IMR-90 (cell line): Measurements from ENCODE around the gene SORCS1. TPM values are rescaled to one million over a fixed set of nuclear protein-coding genes. Genes with fewer than 3 reads are reported as not detected.

Source experiments
- ATAC-seq: fragments of 200-7000 bp; cut with Tn5 transposase; 2 replicates; pipeline ENCODE4 v1.9.1; 2020; ENCODE audit warnings: low read depth, mild to moderate bottlenecking, moderate library complexity
- BruUV-seq: library from RNA; stranded (reverse); fragments of 400-500 nt; replicated peaks from 2 replicates; lab custom pipeline; 2021; lab: Mats Ljungman, UMichigan
- CTCF ChIA-PET: fragments of 300-600 bp; formaldehyde crosslinking; extraction: SDS; loops from one replicate; lab custom pipeline; 2021; ENCODE audit warnings: antibody characterized with exemption; lab: Yijun Ruan, JAX
- POLR2A ChIA-PET: fragments of 300-600 bp; sonication (Branson Sonifier 250); formaldehyde crosslinking; loops from one replicate; lab custom pipeline; 2022; ENCODE audit warnings: antibody characterized with exemption; ENCODE audit not compliant: unreplicated experiment; lab: Charles Lee
- DNase-seq: peaks from one replicate; pipeline ENCODE4 v3.0.0; 2013
- H2AFZ ChIP-seq: replicated peaks from 2 replicates; pipeline ENCODE3; 2013; ENCODE audit warnings: low read length, mild to moderate bottlenecking; ENCODE audit not compliant: poor library complexity
- H2AK5ac ChIP-seq: 2 replicates; pipeline ENCODE4 v1.6.1; 2013; ENCODE audit warnings: low read depth, low read length, inconsistent platforms
- H2AK9ac ChIP-seq: replicated peaks from 2 replicates; pipeline ENCODE3; 2013; ENCODE audit warnings: mild to moderate bottlenecking, low read depth, low read length, moderate library complexity; ENCODE audit not compliant: poor library complexity
- H2BK120ac ChIP-seq: 2 replicates; pipeline ENCODE4 v1.6.1; 2013; ENCODE audit warnings: low read depth, low read length, inconsistent platforms
- H2BK15ac ChIP-seq: 3 replicates; pipeline ENCODE4 v1.6.1; 2013; ENCODE audit warnings: low read depth, low read length, inconsistent platforms
- H2BK20ac ChIP-seq: 2 replicates; pipeline ENCODE4 v1.6.1; 2013; ENCODE audit warnings: low read depth, mild to moderate bottlenecking, inconsistent platforms, low read length, moderate library complexity
- H2BK5ac ChIP-seq: 2 replicates; pipeline ENCODE4 v1.6.1; 2013; ENCODE audit warnings: mild to moderate bottlenecking, low read depth, low read length, inconsistent platforms; ENCODE audit not compliant: poor library complexity, severe bottlenecking
- H3K14ac ChIP-seq: replicated peaks from 2 replicates; pipeline ENCODE4 v1.6.1; 2013; ENCODE audit warnings: low read depth, low read length, inconsistent platforms
- H3K18ac ChIP-seq: 2 replicates; pipeline ENCODE4 v1.6.1; 2013; ENCODE audit warnings: low read depth, low read length, control low read depth
- H3K23ac ChIP-seq: 2 replicates; pipeline ENCODE4 v1.6.1; 2013; ENCODE audit warnings: low read depth, low read length, inconsistent platforms
- H3K27ac ChIP-seq: 2 replicates; pipeline ENCODE4 v1.5.1; 2013; ENCODE audit warnings: mild to moderate bottlenecking, control low read depth, low read length; ENCODE audit not compliant: insufficient read depth
- H3K27me3 ChIP-seq: 2 replicates; pipeline ENCODE4 v1.6.1; 2013; ENCODE audit warnings: low read length; ENCODE audit not compliant: control insufficient read depth, insufficient read depth
- H3K36me3 ChIP-seq: 2 replicates; pipeline ENCODE4 v1.6.1; 2013; ENCODE audit warnings: low read length, mixed read lengths; ENCODE audit not compliant: control insufficient read depth, insufficient read depth
- H3K4ac ChIP-seq: 2 replicates; pipeline ENCODE4 v1.6.1; 2013; ENCODE audit warnings: low read depth, low read length, inconsistent platforms
- H3K4me1 ChIP-seq: 2 replicates; pipeline ENCODE4 v1.6.1; 2013; ENCODE audit warnings: low read length, mixed read lengths; ENCODE audit not compliant: control insufficient read depth, insufficient read depth
- H3K4me2 ChIP-seq: 2 replicates; pipeline ENCODE4 v1.6.1; 2013; ENCODE audit warnings: low read depth, mild to moderate bottlenecking, control low read depth, low read length, moderate library complexity
- H3K4me3 ChIP-seq: 2 replicates; pipeline ENCODE4 v1.5.1; 2013; ENCODE audit warnings: low read depth, mild to moderate bottlenecking, control low read depth, low read length, moderate library complexity; ENCODE audit not compliant: insufficient read depth
- H3K56ac ChIP-seq: 2 replicates; pipeline ENCODE4 v1.6.1; 2013; ENCODE audit warnings: low read length, inconsistent platforms; ENCODE audit not compliant: insufficient read depth; ENCODE audit errors: extremely low read depth
- H3K79me1 ChIP-seq, 2 experiments: 2 replicates each; pipeline ENCODE4 v1.6.1; 2013; ENCODE audit warnings: low read length in 2 of 2, inconsistent platforms in 1 of 2, low read depth in 1 of 2
- H3K9ac ChIP-seq: 2 replicates; pipeline ENCODE4 v1.6.1; 2013; ENCODE audit warnings: low read depth, low read length, control low read depth
- H3K9me1 ChIP-seq: 2 replicates; pipeline ENCODE4 v1.6.1; 2013; ENCODE audit warnings: low read length, inconsistent platforms; ENCODE audit not compliant: insufficient read depth
- H3K9me3 ChIP-seq: 2 replicates; pipeline ENCODE4 v1.6.1; 2013; ENCODE audit warnings: low read length; ENCODE audit not compliant: control insufficient read depth, insufficient read depth
- H4K20me1 ChIP-seq: 2 replicates; pipeline ENCODE4 v1.6.1; 2013; ENCODE audit warnings: low read length, inconsistent platforms; ENCODE audit not compliant: insufficient read depth
- H4K5ac ChIP-seq: 2 replicates; pipeline ENCODE4 v1.6.1; 2013; ENCODE audit warnings: mild to moderate bottlenecking, low read depth, low read length, control low read depth
- H4K8ac ChIP-seq, 2 experiments: 2 replicates each; pipeline ENCODE4 v1.6.1; 2013; ENCODE audit warnings: low read depth in 2 of 2, low read length in 2 of 2, control low read depth in 1 of 2, inconsistent platforms in 1 of 2
- H4K91ac ChIP-seq: 2 replicates; pipeline ENCODE4 v1.6.1; 2013; ENCODE audit warnings: low read depth, low read length, inconsistent platforms; ENCODE audit not compliant: insufficient read depth
- BHLHE40 ChIP-seq: fragments of 150-350 bp; IDR thresholded peaks from 2 replicates; pipeline ENCODE4 v1.6.1; 2016; ENCODE audit warnings: mild to moderate bottlenecking, low read depth, low read length
- CEBPB ChIP-seq: IDR thresholded peaks from 2 replicates; pipeline ENCODE4 v1.6.1; 2012; ENCODE audit warnings: low read depth, low read length, improper control_type of control experiment
- FOS ChIP-seq: fragments of 150-350 bp; IDR thresholded peaks from 2 replicates; pipeline ENCODE4 v1.6.1; 2016; ENCODE audit warnings: low read depth, low read length
- NFE2L2 ChIP-seq: fragments of 150-350 bp; IDR thresholded peaks from 2 replicates; pipeline ENCODE4 v1.6.1; 2016; ENCODE audit warnings: low read depth, mild to moderate bottlenecking, low read length
- POLR2A ChIP-seq: IDR thresholded peaks from 2 replicates; pipeline ENCODE4 v1.6.1; 2012; ENCODE audit warnings: mild to moderate bottlenecking, low read depth, low read length
- RAD21 ChIP-seq: IDR thresholded peaks from 2 replicates; pipeline ENCODE4 v1.6.1; 2012; ENCODE audit warnings: low read length, improper control_type of control experiment
- RCOR1 ChIP-seq: IDR thresholded peaks from 2 replicates; pipeline ENCODE4 v1.6.1; 2012; ENCODE audit warnings: mild to moderate bottlenecking, low read length, improper control_type of control experiment; ENCODE audit not compliant: insufficient replicate concordance
- RFX5 ChIP-seq: IDR thresholded peaks from 2 replicates; pipeline ENCODE4 v1.8.0; 2012; ENCODE audit warnings: low read depth, mild to moderate bottlenecking, low read length, moderate library complexity
- SMC3 ChIP-seq: fragments of 150-350 bp; IDR thresholded peaks from 2 replicates; pipeline ENCODE4 v1.6.1; 2016; ENCODE audit warnings: low read depth, mild to moderate bottlenecking, antibody characterized with exemption, low read length, moderate library complexity
- WGBS, 2 experiments: methylation state at CpG; one replicate each; pipeline versions ENCODE4 v1.1.5 to v1.1.7; 2013; ENCODE audit warnings: missing lambda C conversion rate in 2 of 2; ENCODE audit not compliant: insufficient read length in 1 of 2; ENCODE audit errors: extremely low coverage in 2 of 2; 5-methylcytosine and 5-hydroxymethylcytosine counted together
- dilution Hi-C: fragments of 300-500 bp; cut with HindIII; formaldehyde crosslinking; loops from one replicate; pipeline ENCODE4 v1.14.3; 2018; ENCODE audit warnings: low sequenced_read_pairs; ENCODE audit not compliant: unreplicated experiment
- in situ Hi-C: fragments of 300-500 bp; cut with MboI; formaldehyde crosslinking; loops from 3 replicates; pipeline ENCODE4 v1.14.3; 2019; ENCODE audit warnings: low sequenced_read_pairs, inconsistent platforms, mixed read lengths
- intact Hi-C: fragments of 100-400 bp; cut with micrococcal nuclease; formaldehyde crosslinking; loops from 2 replicates; pipeline ENCODE4 v1.10.0; 2022
- polyA plus RNA-seq, 3 experiments: library from polyadenylated mRNA; depleted of rRNA; stranded (reverse); fragments of >200 nt; gene quantifications; 2 replicates each; pipeline ENCODE4 v1.2.3, GENCODE V29; 2012; ENCODE audit warnings: low replicate concordance in 1 of 3
- total RNA-seq: library from RNA; depleted of rRNA; stranded (reverse); fragments of >200 nt; gene quantifications from 2 replicates; pipeline ENCODE4 v1.2.3, GENCODE V29; 2012
- TF ChIP-seq, protein P1 (sequence below): fragments of 150-350 bp; IDR thresholded peaks from 2 replicates; pipeline ENCODE4 v1.6.1; 2016; ENCODE audit warnings: low read depth, mild to moderate bottlenecking, low read length, moderate library complexity, borderline replicate concordance
- TF ChIP-seq, protein P2 (sequence below): fragments of 150-350 bp; IDR thresholded peaks from 2 replicates; pipeline ENCODE4 v1.6.1; 2017; ENCODE audit warnings: mild to moderate bottlenecking, antibody characterized with exemption, low read length, low read depth

Gene SORCS1
- total and polyA plus RNA-seq, 2 of the 4 experiments (the other 2 are of a cell fraction): under 0.01 TPM; not detected in 1

GRCh38 chr10:107059872-107060271 is 104.6 kb downstream of the SORCS1 start:
- H3K4me2 ChIP-seq: no peak overlapping the region
- H2BK120ac ChIP-seq: no peak overlapping the region
- DNase-seq: no peak
- no peaks in the 10 kb centered on the region for H3K36me3 ChIP-seq
- H4K91ac ChIP-seq: no peak overlapping the region
- ChIA-PET POLR2A (no interaction called here), CTCF (no interaction called here)
- H4K8ac ChIP-seq: no peak overlapping the region
- H3K23ac ChIP-seq: no peak overlapping the region
- no peaks in the 10 kb centered on the region for H3K4me1 ChIP-seq
- no peak overlapping the region for H3K56ac ChIP-seq
- no peaks in the 10 kb centered on the region for H3K27me3 ChIP-seq
- H2BK20ac ChIP-seq: no peak overlapping the region
- no CpG with 5 or more reads among the region's 3 CpGs for WGBS, 2 experiments
- H3K14ac ChIP-seq: no peak overlapping the region
- no peak overlapping the region for H3K4me3 ChIP-seq
- no peak overlapping the region for H2AK5ac ChIP-seq
- TF ChIP-seq RFX5: no peak
- TF ChIP-seq, protein P1, sequence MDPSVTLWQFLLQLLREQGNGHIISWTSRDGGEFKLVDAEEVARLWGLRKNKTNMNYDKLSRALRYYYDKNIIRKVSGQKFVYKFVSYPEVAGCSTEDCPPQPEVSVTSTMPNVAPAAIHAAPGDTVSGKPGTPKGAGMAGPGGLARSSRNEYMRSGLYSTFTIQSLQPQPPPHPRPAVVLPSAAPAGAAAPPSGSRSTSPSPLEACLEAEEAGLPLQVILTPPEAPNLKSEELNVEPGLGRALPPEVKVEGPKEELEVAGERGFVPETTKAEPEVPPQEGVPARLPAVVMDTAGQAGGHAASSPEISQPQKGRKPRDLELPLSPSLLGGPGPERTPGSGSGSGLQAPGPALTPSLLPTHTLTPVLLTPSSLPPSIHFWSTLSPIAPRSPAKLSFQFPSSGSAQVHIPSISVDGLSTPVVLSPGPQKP: no peak
- TF ChIP-seq RCOR1: no peak
- TF ChIP-seq BHLHE40: no peak
- TF ChIP-seq NFE2L2: no peak
- TF ChIP-seq CEBPB: no peak
- no peak for TF ChIP-seq RAD21
- no peak for TF ChIP-seq FOS
- TF ChIP-seq POLR2A: no peak
- TF ChIP-seq, protein P2, sequence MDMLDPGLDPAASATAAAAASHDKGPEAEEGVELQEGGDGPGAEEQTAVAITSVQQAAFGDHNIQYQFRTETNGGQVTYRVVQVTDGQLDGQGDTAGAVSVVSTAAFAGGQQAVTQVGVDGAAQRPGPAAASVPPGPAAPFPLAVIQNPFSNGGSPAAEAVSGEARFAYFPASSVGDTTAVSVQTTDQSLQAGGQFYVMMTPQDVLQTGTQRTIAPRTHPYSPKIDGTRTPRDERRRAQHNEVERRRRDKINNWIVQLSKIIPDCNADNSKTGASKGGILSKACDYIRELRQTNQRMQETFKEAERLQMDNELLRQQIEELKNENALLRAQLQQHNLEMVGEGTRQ: no peak
- TF ChIP-seq SMC3: no peak
- H3K9ac ChIP-seq: no peak overlapping the region
- H3K9me1 ChIP-seq: no peaks in the 10 kb centered on the region
- dilution Hi-C loops: no loop called here
- no peak overlapping the region for H4K5ac ChIP-seq
- no peaks in the 10 kb centered on the region for H3K79me1 ChIP-seq
- ATAC-seq: no peak
- no peak overlapping the region for H2BK15ac ChIP-seq
- no peak overlapping the region for H3K18ac ChIP-seq
- H2AK9ac ChIP-seq: no peak overlapping the region
- no peak overlapping the region for H2AFZ ChIP-seq
- H3K27ac ChIP-seq: no peak overlapping the region
- BruUV-seq: no TSS peak
- no peaks in the 10 kb centered on the region for H4K20me1 ChIP-seq
- intact Hi-C loops: no loop called here
- H2BK5ac ChIP-seq: no peak overlapping the region
- 0 out of 2 replicates have a peak, but pooled peaks cover 3% of the 10 kb centered on the region for H3K9me3 ChIP-seq
- H3K4ac ChIP-seq: no peak overlapping the region
- in situ Hi-C loops: no loop called here
